Activated T-cell treated with anti-CD3 and anti-CD28 coated beads for 24 hours (primary cell): Measurements from ENCODE around the gene EIF4E2.

Source experiments
- DNase-seq: peaks from one replicate; pipeline ENCODE4 v3.0.0-alpha.2; 2020; ENCODE audit warnings: low read depth

EIF4E2 gene

GRCh38 chr2:232600053-232600773, 49.7 kb downstream of the EIF4E2 start:
- DNase-seq: no peak

DNA sequence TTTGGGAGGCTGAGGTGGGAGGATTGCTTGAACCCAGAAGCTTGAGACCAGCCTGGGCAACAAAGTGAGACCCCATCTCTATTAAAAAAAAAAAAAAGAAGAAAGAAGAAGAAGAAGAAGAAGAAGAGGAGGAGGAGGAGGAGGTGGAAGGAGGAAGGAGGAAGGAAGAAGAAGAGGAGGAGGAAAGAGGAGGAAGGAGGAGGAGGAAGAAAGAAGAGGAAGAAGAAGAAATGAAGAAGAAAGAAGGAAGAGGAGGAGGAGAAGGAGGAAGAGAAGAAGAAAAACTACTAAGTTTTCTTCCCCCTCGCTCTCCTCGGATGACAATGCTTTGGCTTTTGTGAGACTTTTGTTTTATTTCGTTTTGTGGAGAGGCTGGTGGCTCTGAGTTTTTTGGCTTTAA, 52.8 kb downstream of the EIF4E2 start:
- no peak for DNase-seq

DNA sequence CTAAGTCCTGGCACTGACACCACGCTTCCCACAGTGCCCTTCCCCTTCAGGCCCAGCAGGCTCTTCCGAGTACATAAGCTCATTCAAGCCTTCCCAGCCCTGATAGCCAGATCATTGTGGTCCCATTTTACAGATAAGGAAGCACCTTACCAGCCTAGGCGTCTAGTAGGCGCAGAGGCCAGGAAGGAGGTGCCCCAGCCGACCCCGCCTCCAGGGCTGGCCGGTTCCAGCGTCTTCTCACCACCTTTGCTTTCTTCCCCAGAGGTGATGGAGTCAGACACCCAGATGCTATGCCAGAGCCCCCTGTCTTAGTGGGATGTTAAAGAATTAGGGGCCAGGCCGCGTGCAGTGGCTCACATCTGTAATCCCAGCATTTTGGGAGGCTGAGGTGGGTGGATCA, 54.0 kb downstream of the EIF4E2 start:
- DNase-seq: no peak

- DNase-seq: no peak
Measured at GRCh38 chr2:232607011-232607410, 56.5 kb downstream of the EIF4E2 start.

DNA sequence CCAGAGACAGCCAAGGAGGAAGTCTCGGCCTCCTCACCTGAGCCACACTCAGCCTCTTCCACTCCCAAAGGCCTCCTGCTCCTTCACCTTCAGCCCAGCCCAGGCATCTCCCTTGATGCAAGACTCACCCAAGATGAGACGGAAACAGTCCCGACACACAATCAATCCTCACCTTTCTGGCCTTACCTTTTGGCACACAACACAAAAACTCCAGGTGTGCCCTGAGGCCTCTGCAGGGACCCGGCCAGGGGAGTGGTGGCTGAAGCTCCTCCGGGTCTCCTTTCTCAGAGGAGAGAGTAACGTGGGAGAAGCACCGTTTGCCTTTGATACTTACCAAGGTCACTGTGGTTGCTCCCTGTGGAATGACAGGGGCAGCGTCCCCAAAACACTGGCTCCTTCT, 59.1 kb downstream of the EIF4E2 start:
- DNase-seq: no peak

- DNase-seq: no peak
Measured at GRCh38 chr2:232610081-232610480, 59.6 kb downstream of the EIF4E2 start.

DNA sequence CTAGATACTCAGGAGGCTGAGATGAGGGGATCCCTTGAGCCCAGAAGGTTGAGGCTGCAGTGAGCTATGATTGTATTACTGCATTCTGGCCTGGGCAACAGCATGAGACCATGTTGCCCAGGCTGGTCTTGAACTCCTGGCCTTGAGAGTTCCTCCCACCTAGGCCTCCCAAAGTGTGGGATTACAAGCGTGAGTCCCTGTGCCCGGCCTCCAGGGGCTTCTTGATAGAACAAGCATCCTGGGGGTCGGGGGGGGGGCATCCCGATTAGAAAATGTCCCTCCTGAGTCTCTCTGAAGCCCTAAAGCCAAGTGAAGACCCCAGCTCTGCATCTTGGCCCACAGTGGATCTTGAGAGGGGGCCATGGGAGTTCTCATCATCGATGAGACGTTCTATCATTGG, 60.6 kb downstream of the EIF4E2 start:
- no peak for DNase-seq

- peak; percentile 50 for DNase-seq
Measured at GRCh38 chr2:232611559-232612218, 61.2 kb downstream of the EIF4E2 start.

- DNase-seq: no peak
Measured at GRCh38 chr2:232613538-232614134, 63.1 kb downstream of the EIF4E2 start.

- no peak for DNase-seq
Measured at GRCh38 chr2:232615339-232615738, 64.8 kb downstream of the EIF4E2 start.
